NB4 (cell line): ENCODE results near the gene SLC6A6.

ENCODE experiments used
- DNase-seq: peaks from one replicate; pipeline ENCODE4 v3.0.0; 2010; ENCODE audit warnings: low read depth
- H3K4me3 ChIP-seq: one replicate; pipeline ENCODE4 v1.5.1; 2011; ENCODE audit warnings: mild to moderate bottlenecking, low read depth, low read length, moderate library complexity
- CTCF ChIP-seq: IDR thresholded peaks from one replicate; pipeline ENCODE4 v1.5.1; 2012; ENCODE audit warnings: low read depth, low read length
- MAX ChIP-seq: IDR thresholded peaks from 2 replicates; pipeline ENCODE4 v1.6.1; 2011; ENCODE audit warnings: low read depth, low read length
- MYC ChIP-seq: IDR thresholded peaks from 2 replicates; pipeline ENCODE4 v1.6.1; 2011; ENCODE audit warnings: low read depth, low read length
- POLR2A ChIP-seq: IDR thresholded peaks from 2 replicates; pipeline ENCODE4 v1.6.1; 2011; ENCODE audit warnings: mild to moderate bottlenecking; ENCODE audit not compliant: insufficient read length; ENCODE audit errors: extremely low read depth

The SLC6A6 gene

GRCh38 chr3:14473411-14473891 lies 71.0 kb downstream of the SLC6A6 start:
- no peak for DNase-seq
- TF ChIP-seq MYC (no peak), MAX (no peak), POLR2A (no peak), CTCF (no peak)
- H3K4me3 ChIP-seq = no peak overlapping the region

- no peak for TF ChIP-seq MAX
- TF ChIP-seq MYC = no peak
- TF ChIP-seq POLR2A = no peak
- TF ChIP-seq CTCF = no peak
- no peak overlapping the region for H3K4me3 ChIP-seq
- DNase-seq = no peak
These were observed 72.1 kb downstream of the SLC6A6 start for GRCh38 chr3:14474363-14475081.

- no peak for DNase-seq
- no peak overlapping the region for H3K4me3 ChIP-seq
- TF ChIP-seq MAX (no peak), CTCF (no peak), MYC (no peak), POLR2A (no peak)
These were observed 73.2 kb downstream of the SLC6A6 start for GRCh38 chr3:14475621-14476020.

- H3K4me3 ChIP-seq = no peak overlapping the region
- TF ChIP-seq POLR2A (no peak), MYC (no peak), MAX (no peak), CTCF (no peak)
- DNase-seq = no peak
These were observed 74.3 kb downstream of the SLC6A6 start for GRCh38 chr3:14476583-14477265.

- no peak for DNase-seq
- TF ChIP-seq MAX (no peak), CTCF (no peak), MYC (no peak), POLR2A (no peak)
- no peak overlapping the region for H3K4me3 ChIP-seq
These were observed 75.0 kb downstream of the SLC6A6 start for GRCh38 chr3:14477311-14477935.
